Activated CD4-positive, alpha-beta T cell treated with anti-CD3 and anti-CD28 coated beads for 36 hours (primary cell): ENCODE results near the gene AFF2. TPM values are rescaled to one million over a fixed set of nuclear protein-coding genes. Genes with fewer than 3 reads are reported as not detected.

Experiments used
- ATAC-seq: fragments of 200-7000 bp; cut with Tn5 transposase; one replicate; pipeline ENCODE4 v1.10.0; 2021; ENCODE audit warnings: mild to moderate bottlenecking, moderate library complexity
- CTCF ChIA-PET: fragments of 350-600 bp; sonication (Branson Sonifier 250); formaldehyde crosslinking; loops from one replicate; lab custom pipeline; 2021; ENCODE audit warnings: antibody characterized with exemption; lab: Charles Lee
- POLR2A ChIA-PET: fragments of 350-600 bp; sonication (Branson Sonifier 250); formaldehyde crosslinking; loops from one replicate; lab custom pipeline; 2021; ENCODE audit warnings: antibody characterized with exemption, inconsistent platforms; lab: Charles Lee
- DNase-seq: peaks from one replicate; pipeline ENCODE4 v3.0.0-alpha.2; 2020
- H3K27ac Mint-ChIP-seq: one replicate; pipeline ENCODE4 v1.8.0; 2021; ENCODE audit warnings: mixed read lengths
- H3K27me3 Mint-ChIP-seq: one replicate; pipeline ENCODE4 v1.8.0; 2021; ENCODE audit warnings: mixed read lengths
- H3K36me3 Mint-ChIP-seq: one replicate; pipeline ENCODE4 v1.8.0; 2021; ENCODE audit warnings: low read depth, mixed read lengths
- H3K4me1 Mint-ChIP-seq: one replicate; pipeline ENCODE4 v1.8.0; 2021; ENCODE audit warnings: mixed read lengths
- H3K4me3 Mint-ChIP-seq: one replicate; pipeline ENCODE4 v1.8.0; 2021; ENCODE audit warnings: mild to moderate bottlenecking, moderate library complexity, mixed read lengths
- H3K9me3 Mint-ChIP-seq: one replicate; pipeline ENCODE4 v1.8.0; 2021; ENCODE audit warnings: low read depth, mixed read lengths
- intact Hi-C, 2 experiments: fragments of 100-400 bp; cut with DNase I in 1 of 2; cut with micrococcal nuclease in 1 of 2; formaldehyde crosslinking; loops; one replicate each; pipeline versions ENCODE4 v1.14.2 to v1.15.1; 2022 to 2024; cut with DNase I, micrococcal nuclease
- total RNA-seq, 2 experiments: library from RNA; stranded (reverse); gene quantifications; one replicate each; pipeline ENCODE4 v1.2.3, GENCODE V29; 2021

AFF2 gene
- total RNA-seq, 2 experiments from 2014 or later = 1.3 to 2.2 TPM

DNA sequence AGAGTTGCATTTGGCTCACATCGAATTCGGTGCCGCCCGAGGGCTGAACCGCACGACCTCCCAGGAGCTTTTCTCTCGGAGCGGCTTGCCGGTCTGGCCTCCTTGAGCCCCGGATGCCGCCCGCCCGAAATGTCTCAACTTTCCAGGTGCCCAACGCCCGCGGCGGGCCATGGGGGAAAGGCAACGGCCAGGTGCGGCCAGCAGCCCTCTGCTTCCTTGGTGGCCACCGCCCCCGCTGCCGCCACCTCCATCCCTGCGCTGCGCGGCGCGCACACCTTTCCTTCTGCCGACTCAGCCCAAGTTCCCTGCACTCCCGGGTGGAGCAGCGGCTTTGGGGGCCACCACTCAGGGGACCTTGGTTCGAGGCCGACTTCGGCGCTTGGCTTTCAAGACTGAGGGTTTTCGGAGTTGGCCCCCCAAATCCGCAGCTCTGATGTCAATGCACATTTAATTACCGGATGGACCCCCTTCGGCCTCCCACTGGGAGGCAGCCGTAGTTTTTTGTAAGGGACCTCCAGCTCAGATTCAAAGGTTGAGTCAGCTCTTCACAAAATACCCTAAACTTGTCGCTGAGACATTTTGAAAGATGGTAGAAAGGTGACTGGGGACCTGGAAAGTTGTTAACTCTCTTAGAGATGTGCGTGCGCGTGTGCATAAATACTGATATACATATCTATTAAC is 1.1 kb downstream of the AFF2 start:
- H3K27me3 Mint-ChIP-seq = peaks cover 2% of the 10 kb centered on the region
- no peaks in the 10 kb centered on the region for H3K36me3 Mint-ChIP-seq
- peak; percentile 37 for DNase-seq
- ATAC-seq = peak; percentile 37
- POLR2A ChIA-PET = no interaction called here
- intact Hi-C loops = loop anchor here (2.0 to 10.0 kb wide), 5 partner anchors 34 to 973 kb away; partner anchors contain the start of gene FMR1 (in 1 of the 2)
- H3K9me3 Mint-ChIP-seq = no peaks in the 10 kb centered on the region
- CTCF ChIA-PET = interaction anchor here (1.5 kb wide), 1 partner anchor 9 kb away, joined by 5 read pairs; no protein-coding TSS in a partner anchor
- peaks cover 14% of the 10 kb centered on the region for H3K4me1 Mint-ChIP-seq
- H3K4me3 Mint-ChIP-seq = peak overlapping the region; percentile 73
- H3K27ac Mint-ChIP-seq = peak overlapping the region; percentile 67

- CTCF ChIA-PET = no interaction called here
- intact Hi-C loops = loop anchor here (5.0 to 10.0 kb wide), 4 partner anchors 37 to 970 kb away; partner anchors contain the start of gene FMR1 (in 1 of the 2)
- H3K27ac Mint-ChIP-seq = no peak overlapping the region
- H3K4me1 Mint-ChIP-seq = peaks cover 4% of the 10 kb centered on the region
- no peaks in the 10 kb centered on the region for H3K36me3 Mint-ChIP-seq
- DNase-seq = no peak
- peaks cover 2% of the 10 kb centered on the region for H3K27me3 Mint-ChIP-seq
- POLR2A ChIA-PET = no interaction called here
- ATAC-seq = no peak
- no peak overlapping the region for H3K4me3 Mint-ChIP-seq
- H3K9me3 Mint-ChIP-seq = no peaks in the 10 kb centered on the region
Measured at GRCh38 chrX:148504506-148504905, 4.1 kb downstream of the AFF2 start.

DNA sequence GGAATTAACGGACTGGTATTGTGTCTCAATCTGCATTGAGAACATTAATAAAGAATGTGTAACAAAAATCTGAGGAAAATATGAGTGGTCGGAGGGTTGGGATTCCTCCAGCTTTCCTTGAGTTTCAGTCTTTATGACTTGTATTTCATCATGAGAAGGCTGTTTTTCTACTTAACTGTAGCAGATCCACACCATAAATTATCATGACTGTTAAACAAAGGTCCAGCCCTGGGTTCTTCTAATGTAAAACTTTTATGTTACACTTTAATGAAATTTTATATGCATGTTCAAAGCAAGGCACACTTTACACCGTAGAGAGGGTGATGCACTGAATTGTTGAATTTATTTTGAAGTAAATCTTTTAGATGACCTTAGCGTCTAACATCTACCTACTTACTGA is 7.0 kb downstream of the AFF2 start:
- Mint-ChIP-seq H3K4me3 (no peak overlapping the region), H3K4me1 (no peaks in the 10 kb centered on the region), H3K9me3 (no peaks in the 10 kb centered on the region), H3K36me3 (no peaks in the 10 kb centered on the region), H3K27ac (no peak overlapping the region), H3K27me3 (peaks cover 2% of the 10 kb centered on the region)
- no peak for DNase-seq
- intact Hi-C loops = loop anchor here in 1 of 2 experiments (10.0 kb wide), 3 partner anchors 593 to 967 kb away; partner anchors contain the start of gene FMR1
- ChIA-PET CTCF (no interaction called here), POLR2A (no interaction called here)
- no peak for ATAC-seq

DNA sequence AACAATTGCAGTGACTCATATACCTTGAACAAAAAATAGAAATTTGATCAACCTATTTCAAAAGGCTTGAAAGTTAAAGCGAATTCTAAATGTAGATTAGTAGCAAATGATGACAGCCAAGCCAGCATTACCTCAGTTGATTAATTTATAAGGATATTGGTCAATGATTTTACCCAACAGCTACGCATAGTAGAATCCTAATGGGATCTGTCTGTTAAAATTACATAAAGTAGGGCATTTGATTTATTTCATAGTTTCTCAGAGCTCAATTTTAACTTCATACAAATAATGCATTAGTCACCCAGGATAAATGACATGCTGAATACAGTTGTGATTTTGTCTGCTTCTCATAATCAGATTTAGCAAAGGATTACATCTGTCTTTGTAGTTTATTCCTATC is 12.0 kb downstream of the AFF2 start:
- no peak for ATAC-seq
- no peaks in the 10 kb centered on the region for H3K27me3 Mint-ChIP-seq

DNA sequence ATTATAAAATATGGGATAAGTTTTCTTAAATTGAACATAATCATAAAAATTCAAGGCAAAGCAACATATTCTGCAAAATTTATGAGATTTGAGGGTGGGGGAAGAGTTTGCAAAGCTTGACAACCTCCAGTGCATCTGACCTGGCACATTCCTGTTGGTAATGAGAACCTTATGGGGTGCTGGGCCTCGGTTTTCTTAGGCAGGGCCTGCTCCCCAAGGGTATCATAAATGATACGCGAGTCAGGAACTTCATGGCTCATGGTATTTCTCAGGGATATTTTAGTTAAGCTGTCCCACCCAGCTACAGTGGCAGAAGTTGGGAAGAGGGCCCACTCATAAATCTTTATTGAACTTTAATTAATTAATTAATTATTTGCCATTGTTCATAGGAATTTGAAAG is 13.2 kb downstream of the AFF2 start:
- intact Hi-C loops = no loop called here
- POLR2A ChIA-PET = no interaction called here
- no peak overlapping the region for H3K4me3 Mint-ChIP-seq
- DNase-seq = no peak
- H3K36me3 Mint-ChIP-seq = no peaks in the 10 kb centered on the region
- no peak for ATAC-seq
- H3K4me1 Mint-ChIP-seq = no peaks in the 10 kb centered on the region
- no peaks in the 10 kb centered on the region for H3K9me3 Mint-ChIP-seq
- no peak overlapping the region for H3K27ac Mint-ChIP-seq
- H3K27me3 Mint-ChIP-seq = no peaks in the 10 kb centered on the region
- CTCF ChIA-PET = no interaction called here

More for the DNA sequence above, 12.0 kb downstream of the AFF2 start:
- intact Hi-C loops = no loop called here
- CTCF ChIA-PET = no interaction called here
- no peak overlapping the region for H3K27ac Mint-ChIP-seq
- DNase-seq = no peak
- POLR2A ChIA-PET = no interaction called here
- no peak overlapping the region for H3K4me3 Mint-ChIP-seq
- H3K36me3 Mint-ChIP-seq = no peaks in the 10 kb centered on the region
- no peaks in the 10 kb centered on the region for H3K9me3 Mint-ChIP-seq
- no peaks in the 10 kb centered on the region for H3K4me1 Mint-ChIP-seq

DNA sequence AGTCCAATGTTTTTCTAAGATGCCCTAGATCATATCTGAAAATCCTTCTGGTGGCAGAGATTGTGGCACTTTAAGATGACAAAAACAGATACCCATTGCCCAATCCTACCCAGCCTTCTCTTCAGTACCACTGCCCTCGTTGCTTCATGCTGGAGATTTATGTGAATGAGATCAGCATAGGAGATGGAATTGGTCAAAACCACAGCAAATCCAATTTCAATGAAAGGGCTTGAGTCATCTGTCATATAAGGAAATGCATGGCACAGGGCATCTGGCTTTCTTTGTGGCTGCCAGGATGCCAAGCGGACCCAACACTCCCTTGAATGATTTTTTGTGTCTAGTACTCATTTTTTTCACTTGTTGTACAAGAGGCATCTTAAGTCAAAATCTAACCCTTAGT is 16.8 kb downstream of the AFF2 start:
- Mint-ChIP-seq H3K4me1 (no peaks in the 10 kb centered on the region), H3K27ac (no peak overlapping the region), H3K36me3 (no peaks in the 10 kb centered on the region), H3K9me3 (no peaks in the 10 kb centered on the region), H3K4me3 (no peak overlapping the region), H3K27me3 (no peaks in the 10 kb centered on the region)
- ChIA-PET POLR2A (no interaction called here), CTCF (no interaction called here)
- no peak for ATAC-seq
- DNase-seq = no peak
- intact Hi-C loops = no loop called here

- no peak overlapping the region for H3K4me3 Mint-ChIP-seq
- intact Hi-C loops = no loop called here
- H3K27ac Mint-ChIP-seq = no peak overlapping the region
- no peaks in the 10 kb centered on the region for H3K36me3 Mint-ChIP-seq
- H3K27me3 Mint-ChIP-seq = no peaks in the 10 kb centered on the region
- no peaks in the 10 kb centered on the region for H3K4me1 Mint-ChIP-seq
- POLR2A ChIA-PET = no interaction called here
- no peaks in the 10 kb centered on the region for H3K9me3 Mint-ChIP-seq
- no peak for ATAC-seq
- CTCF ChIA-PET = interaction anchor here (0.6 kb wide), 1 partner anchor 177 kb away, joined by 3 read pairs; no protein-coding TSS in a partner anchor
- no peak for DNase-seq
Measured at GRCh38 chrX:148522006-148522405, 21.6 kb downstream of the AFF2 start.

GRCh38 chrX:148523303-148524080 is 23.1 kb downstream of the AFF2 start:
- Mint-ChIP-seq H3K36me3 (no peaks in the 10 kb centered on the region), H3K4me3 (no peak overlapping the region), H3K27me3 (no peaks in the 10 kb centered on the region), H3K9me3 (no peaks in the 10 kb centered on the region), H3K27ac (no peak overlapping the region), H3K4me1 (no peaks in the 10 kb centered on the region)
- intact Hi-C loops = no loop called here
- ChIA-PET CTCF (no interaction called here), POLR2A (no interaction called here)
- ATAC-seq (no peak), DNase-seq (no peak)

GRCh38 chrX:148530464-148531077 is 30.2 kb downstream of the AFF2 start:
- no peaks in the 10 kb centered on the region for H3K9me3 Mint-ChIP-seq
- peak; percentile 16 for DNase-seq
- no peak overlapping the region for H3K27ac Mint-ChIP-seq
- CTCF ChIA-PET = interaction anchor here (0.8 to 1.3 kb wide), 7 partner anchors 8 to 262 kb away, joined by 3 to 6 read pairs (median 3); no protein-coding TSS in a partner anchor
- no peaks in the 10 kb centered on the region for H3K4me1 Mint-ChIP-seq
- ATAC-seq = no peak
- no peak overlapping the region for H3K4me3 Mint-ChIP-seq
- no peaks in the 10 kb centered on the region for H3K36me3 Mint-ChIP-seq
- no peaks in the 10 kb centered on the region for H3K27me3 Mint-ChIP-seq
- intact Hi-C loops = no loop called here
- POLR2A ChIA-PET = no interaction called here

DNA sequence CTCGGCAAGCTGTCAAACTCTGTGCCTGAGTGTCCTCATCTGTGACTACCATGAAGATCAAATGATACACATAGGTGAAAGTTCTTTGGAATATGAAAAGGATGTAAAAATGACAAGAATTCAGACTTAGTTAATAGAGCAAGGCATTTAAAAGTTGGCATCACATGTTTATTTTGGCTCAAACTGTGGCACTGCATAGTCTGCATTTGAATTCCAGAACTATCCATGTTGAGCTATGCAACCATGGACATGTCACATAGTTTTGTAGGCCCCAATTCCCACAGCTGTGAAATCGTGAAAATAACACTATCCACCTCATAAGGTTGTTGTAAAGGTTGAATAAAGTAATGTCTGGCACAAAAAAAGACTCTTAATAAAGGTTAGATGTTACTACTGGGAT is 33.9 kb downstream of the AFF2 start:
- intact Hi-C loops = no loop called here
- POLR2A ChIA-PET = no interaction called here
- ATAC-seq (no peak), DNase-seq (no peak)
- H3K4me1 Mint-ChIP-seq = no peaks in the 10 kb centered on the region
- H3K4me3 Mint-ChIP-seq = no peak overlapping the region
- H3K36me3 Mint-ChIP-seq = no peaks in the 10 kb centered on the region
- no peaks in the 10 kb centered on the region for H3K27me3 Mint-ChIP-seq
- H3K9me3 Mint-ChIP-seq = no peaks in the 10 kb centered on the region
- CTCF ChIA-PET = no interaction called here
- H3K27ac Mint-ChIP-seq = no peak overlapping the region

- Mint-ChIP-seq H3K27me3 (no peaks in the 10 kb centered on the region), H3K9me3 (no peaks in the 10 kb centered on the region), H3K27ac (no peak overlapping the region), H3K4me3 (no peak overlapping the region), H3K4me1 (no peaks in the 10 kb centered on the region), H3K36me3 (no peaks in the 10 kb centered on the region)
- POLR2A ChIA-PET = no interaction called here
- CTCF ChIA-PET = no interaction called here
- no peak for DNase-seq
- ATAC-seq = no peak
- intact Hi-C loops = no loop called here
Measured at GRCh38 chrX:148535639-148536038, 35.2 kb downstream of the AFF2 start.
